Measurements from ENCODE around the gene AFG3L2. TPM values are rescaled to one million over a fixed set of nuclear protein-coding genes. Genes with fewer than 3 reads are reported as not detected.

Gene AFG3L2
- total and polyA plus RNA-seq, 4 donors, result 22.5 to 55.4 (median 27.6) TPM

DNA sequence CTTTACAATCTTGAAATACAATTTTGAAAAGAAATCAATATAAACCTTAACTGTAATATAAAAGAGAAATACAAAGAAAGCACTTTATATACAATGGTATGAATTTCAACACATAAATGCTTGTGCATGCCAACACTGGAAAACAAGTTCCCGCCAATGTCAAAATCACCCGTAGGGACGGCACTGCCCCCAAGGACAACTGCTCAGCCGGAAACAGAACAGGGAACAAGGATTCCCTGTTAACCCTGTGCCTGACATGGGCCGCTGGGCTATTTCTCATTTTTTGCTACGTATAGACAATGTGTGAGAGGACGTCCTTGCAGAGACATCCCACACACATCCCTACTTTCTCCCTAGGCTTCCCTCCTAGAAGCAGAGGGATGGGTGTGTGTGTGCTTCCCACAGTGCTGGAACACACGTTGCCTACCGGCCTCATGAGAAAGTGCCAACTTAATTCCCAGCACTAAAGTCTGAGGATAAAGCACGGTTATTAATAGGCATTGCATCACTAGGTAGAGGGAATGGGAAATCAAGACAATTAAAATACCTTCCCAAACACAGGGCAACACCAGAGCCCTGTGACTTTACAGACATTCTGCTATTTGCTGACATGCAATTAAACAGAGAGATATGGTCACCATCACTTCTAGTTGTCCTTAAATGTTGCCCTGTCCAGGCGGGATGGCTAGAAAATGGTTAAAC lies 14.4 kb downstream of the AFG3L2 start:
- Histone ChIP-seq H3K9ac (ENCODE audit: low read depth in 1 of 2, low read length in 2 of 2) (no peak overlapping the region), H3K27me3 (ENCODE audit: control insufficient read depth in 4 of 4, insufficient read depth in 4 of 4, low read length in 3 of 4) (no peaks in the 10 kb centered on the region), H3K27ac (ENCODE audit: low read depth in 1 of 2, low read length in 2 of 2) (no peak overlapping the region), H3K9me3 (ENCODE audit: control insufficient read depth in 4 of 4, low read length in 3 of 4) (no peaks in the 10 kb centered on the region), H3K4me1 (ENCODE audit: control insufficient read depth in 4 of 4, insufficient read depth in 4 of 4, low read length in 3 of 4) (no peaks in the 10 kb centered on the region), H3K36me3 (ENCODE audit: control insufficient read depth in 4 of 4, insufficient read depth in 3 of 4, low read depth in 1 of 4, low read length in 3 of 4) (peaks cover 9 to 68% (median 54%) of the 10 kb centered on the region in 4 donors), H3K4me3 (ENCODE audit: low read depth in 1 of 3, low read length in 3 of 3) (no peak overlapping the region)
- 79% methylated on average over 11 of the region's 11 CpGs for WGBS
- no peak for DNase-seq (ENCODE audit: low spot score)
- no peak for TF ChIP-seq EGR1 (IDR thresholded peaks at IDR 0.05; ENCODE audit: low read depth in 2 of 2)
- TF ChIP-seq, protein P1, sequence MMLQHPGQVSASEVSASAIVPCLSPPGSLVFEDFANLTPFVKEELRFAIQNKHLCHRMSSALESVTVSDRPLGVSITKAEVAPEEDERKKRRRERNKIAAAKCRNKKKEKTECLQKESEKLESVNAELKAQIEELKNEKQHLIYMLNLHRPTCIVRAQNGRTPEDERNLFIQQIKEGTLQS (IDR thresholded peaks at IDR 0.05), result no peak
- TF ChIP-seq RAD21 (IDR thresholded peaks at IDR 0.05), result no peak
- TF ChIP-seq FOXA1 (IDR thresholded peaks at IDR 0.05), result no peak
- TF ChIP-seq TAF1 (conservative IDR thresholded peaks at IDR 0.05), result no peak
- TF ChIP-seq, protein P2, sequence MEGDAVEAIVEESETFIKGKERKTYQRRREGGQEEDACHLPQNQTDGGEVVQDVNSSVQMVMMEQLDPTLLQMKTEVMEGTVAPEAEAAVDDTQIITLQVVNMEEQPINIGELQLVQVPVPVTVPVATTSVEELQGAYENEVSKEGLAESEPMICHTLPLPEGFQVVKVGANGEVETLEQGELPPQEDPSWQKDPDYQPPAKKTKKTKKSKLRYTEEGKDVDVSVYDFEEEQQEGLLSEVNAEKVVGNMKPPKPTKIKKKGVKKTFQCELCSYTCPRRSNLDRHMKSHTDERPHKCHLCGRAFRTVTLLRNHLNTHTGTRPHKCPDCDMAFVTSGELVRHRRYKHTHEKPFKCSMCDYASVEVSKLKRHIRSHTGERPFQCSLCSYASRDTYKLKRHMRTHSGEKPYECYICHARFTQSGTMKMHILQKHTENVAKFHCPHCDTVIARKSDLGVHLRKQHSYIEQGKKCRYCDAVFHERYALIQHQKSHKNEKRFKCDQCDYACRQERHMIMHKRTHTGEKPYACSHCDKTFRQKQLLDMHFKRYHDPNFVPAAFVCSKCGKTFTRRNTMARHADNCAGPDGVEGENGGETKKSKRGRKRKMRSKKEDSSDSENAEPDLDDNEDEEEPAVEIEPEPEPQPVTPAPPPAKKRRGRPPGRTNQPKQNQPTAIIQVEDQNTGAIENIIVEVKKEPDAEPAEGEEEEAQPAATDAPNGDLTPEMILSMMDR (IDR thresholded peaks at IDR 0.05; ENCODE audit: low read depth, low read length, missing input control), result no peak
- TF ChIP-seq, protein P3, sequence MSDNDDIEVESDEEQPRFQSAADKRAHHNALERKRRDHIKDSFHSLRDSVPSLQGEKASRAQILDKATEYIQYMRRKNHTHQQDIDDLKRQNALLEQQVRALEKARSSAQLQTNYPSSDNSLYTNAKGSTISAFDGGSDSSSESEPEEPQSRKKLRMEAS (IDR thresholded peaks at IDR 0.05), result no peak
- TF ChIP-seq, protein P4, sequence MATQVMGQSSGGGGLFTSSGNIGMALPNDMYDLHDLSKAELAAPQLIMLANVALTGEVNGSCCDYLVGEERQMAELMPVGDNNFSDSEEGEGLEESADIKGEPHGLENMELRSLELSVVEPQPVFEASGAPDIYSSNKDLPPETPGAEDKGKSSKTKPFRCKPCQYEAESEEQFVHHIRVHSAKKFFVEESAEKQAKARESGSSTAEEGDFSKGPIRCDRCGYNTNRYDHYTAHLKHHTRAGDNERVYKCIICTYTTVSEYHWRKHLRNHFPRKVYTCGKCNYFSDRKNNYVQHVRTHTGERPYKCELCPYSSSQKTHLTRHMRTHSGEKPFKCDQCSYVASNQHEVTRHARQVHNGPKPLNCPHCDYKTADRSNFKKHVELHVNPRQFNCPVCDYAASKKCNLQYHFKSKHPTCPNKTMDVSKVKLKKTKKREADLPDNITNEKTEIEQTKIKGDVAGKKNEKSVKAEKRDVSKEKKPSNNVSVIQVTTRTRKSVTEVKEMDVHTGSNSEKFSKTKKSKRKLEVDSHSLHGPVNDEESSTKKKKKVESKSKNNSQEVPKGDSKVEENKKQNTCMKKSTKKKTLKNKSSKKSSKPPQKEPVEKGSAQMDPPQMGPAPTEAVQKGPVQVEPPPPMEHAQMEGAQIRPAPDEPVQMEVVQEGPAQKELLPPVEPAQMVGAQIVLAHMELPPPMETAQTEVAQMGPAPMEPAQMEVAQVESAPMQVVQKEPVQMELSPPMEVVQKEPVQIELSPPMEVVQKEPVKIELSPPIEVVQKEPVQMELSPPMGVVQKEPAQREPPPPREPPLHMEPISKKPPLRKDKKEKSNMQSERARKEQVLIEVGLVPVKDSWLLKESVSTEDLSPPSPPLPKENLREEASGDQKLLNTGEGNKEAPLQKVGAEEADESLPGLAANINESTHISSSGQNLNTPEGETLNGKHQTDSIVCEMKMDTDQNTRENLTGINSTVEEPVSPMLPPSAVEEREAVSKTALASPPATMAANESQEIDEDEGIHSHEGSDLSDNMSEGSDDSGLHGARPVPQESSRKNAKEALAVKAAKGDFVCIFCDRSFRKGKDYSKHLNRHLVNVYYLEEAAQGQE (IDR thresholded peaks at IDR 0.05), result no peak
- no peak for TF ChIP-seq FOXA2 (IDR thresholded peaks at IDR 0.05)
- no peak for TF ChIP-seq YY1 (IDR thresholded peaks at IDR 0.05)
- no peak for TF ChIP-seq RXRA (IDR thresholded peaks at IDR 0.05)
- no peak for TF ChIP-seq NR2F2 (IDR thresholded peaks at IDR 0.05)
- no peak for TF ChIP-seq HNF4A (conservative IDR thresholded peaks at IDR 0.05)
- no peak for TF ChIP-seq GABPA (IDR thresholded peaks at IDR 0.05 in 1 of 2, conservative IDR thresholded peaks at IDR 0.05 in 1 of 2)
- no peak for TF ChIP-seq SP1 (IDR thresholded peaks at IDR 0.05)
- TF ChIP-seq, protein P5, sequence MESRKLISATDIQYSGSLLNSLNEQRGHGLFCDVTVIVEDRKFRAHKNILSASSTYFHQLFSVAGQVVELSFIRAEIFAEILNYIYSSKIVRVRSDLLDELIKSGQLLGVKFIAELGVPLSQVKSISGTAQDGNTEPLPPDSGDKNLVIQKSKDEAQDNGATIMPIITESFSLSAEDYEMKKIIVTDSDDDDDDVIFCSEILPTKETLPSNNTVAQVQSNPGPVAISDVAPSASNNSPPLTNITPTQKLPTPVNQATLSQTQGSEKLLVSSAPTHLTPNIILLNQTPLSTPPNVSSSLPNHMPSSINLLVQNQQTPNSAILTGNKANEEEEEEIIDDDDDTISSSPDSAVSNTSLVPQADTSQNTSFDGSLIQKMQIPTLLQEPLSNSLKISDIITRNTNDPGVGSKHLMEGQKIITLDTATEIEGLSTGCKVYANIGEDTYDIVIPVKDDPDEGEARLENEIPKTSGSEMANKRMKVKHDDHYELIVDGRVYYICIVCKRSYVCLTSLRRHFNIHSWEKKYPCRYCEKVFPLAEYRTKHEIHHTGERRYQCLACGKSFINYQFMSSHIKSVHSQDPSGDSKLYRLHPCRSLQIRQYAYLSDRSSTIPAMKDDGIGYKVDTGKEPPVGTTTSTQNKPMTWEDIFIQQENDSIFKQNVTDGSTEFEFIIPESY (IDR thresholded peaks at IDR 0.05), result no peak
- TF ChIP-seq HNF4G (IDR thresholded peaks at IDR 0.05), result no peak
- no peak for TF ChIP-seq JUND (IDR thresholded peaks at IDR 0.05)
